IMR-90 (cell line): ENCODE data around the gene SRXN1. TPM values are rescaled to one million over a fixed set of nuclear protein-coding genes. Genes with fewer than 3 reads are reported as not detected.
A peak's percentile ranks its signal among the peaks of the same experiment; 100 is the strongest.

Experiments used
- ATAC-seq: fragments of 200-7000 bp; cut with Tn5 transposase; 2 replicates; pipeline ENCODE4 v1.9.1; 2020; ENCODE audit warnings: low read depth, mild to moderate bottlenecking, moderate library complexity
- BruUV-seq: library from RNA; stranded (reverse); fragments of 400-500 nt; replicated peaks from 2 replicates; lab custom pipeline; 2021; lab: Mats Ljungman, UMichigan
- CTCF ChIA-PET: fragments of 300-600 bp; formaldehyde crosslinking; extraction: SDS; loops from one replicate; lab custom pipeline; 2021; ENCODE audit warnings: antibody characterized with exemption; lab: Yijun Ruan, JAX
- POLR2A ChIA-PET: fragments of 300-600 bp; sonication (Branson Sonifier 250); formaldehyde crosslinking; loops from one replicate; lab custom pipeline; 2022; ENCODE audit warnings: antibody characterized with exemption; ENCODE audit not compliant: unreplicated experiment; lab: Charles Lee
- DNase-seq: peaks from one replicate; pipeline ENCODE4 v3.0.0; 2013
- H2AFZ ChIP-seq: replicated peaks from 2 replicates; pipeline ENCODE3; 2013; ENCODE audit warnings: low read length, mild to moderate bottlenecking; ENCODE audit not compliant: poor library complexity
- H2AK5ac ChIP-seq: 2 replicates; pipeline ENCODE4 v1.6.1; 2013; ENCODE audit warnings: low read depth, low read length, inconsistent platforms
- H2AK9ac ChIP-seq: replicated peaks from 2 replicates; pipeline ENCODE3; 2013; ENCODE audit warnings: mild to moderate bottlenecking, low read depth, low read length, moderate library complexity; ENCODE audit not compliant: poor library complexity
- H2BK120ac ChIP-seq: 2 replicates; pipeline ENCODE4 v1.6.1; 2013; ENCODE audit warnings: low read depth, low read length, inconsistent platforms
- H2BK15ac ChIP-seq: 3 replicates; pipeline ENCODE4 v1.6.1; 2013; ENCODE audit warnings: low read depth, low read length, inconsistent platforms
- H2BK20ac ChIP-seq: 2 replicates; pipeline ENCODE4 v1.6.1; 2013; ENCODE audit warnings: low read depth, mild to moderate bottlenecking, inconsistent platforms, low read length, moderate library complexity
- H2BK5ac ChIP-seq: 2 replicates; pipeline ENCODE4 v1.6.1; 2013; ENCODE audit warnings: mild to moderate bottlenecking, low read depth, low read length, inconsistent platforms; ENCODE audit not compliant: poor library complexity, severe bottlenecking
- H3K14ac ChIP-seq: replicated peaks from 2 replicates; pipeline ENCODE4 v1.6.1; 2013; ENCODE audit warnings: low read depth, low read length, inconsistent platforms
- H3K18ac ChIP-seq: 2 replicates; pipeline ENCODE4 v1.6.1; 2013; ENCODE audit warnings: low read depth, low read length, control low read depth
- H3K23ac ChIP-seq: 2 replicates; pipeline ENCODE4 v1.6.1; 2013; ENCODE audit warnings: low read depth, low read length, inconsistent platforms
- H3K27ac ChIP-seq: 2 replicates; pipeline ENCODE4 v1.5.1; 2013; ENCODE audit warnings: mild to moderate bottlenecking, control low read depth, low read length; ENCODE audit not compliant: insufficient read depth
- H3K27me3 ChIP-seq: 2 replicates; pipeline ENCODE4 v1.6.1; 2013; ENCODE audit warnings: low read length; ENCODE audit not compliant: control insufficient read depth, insufficient read depth
- H3K36me3 ChIP-seq: 2 replicates; pipeline ENCODE4 v1.6.1; 2013; ENCODE audit warnings: low read length, mixed read lengths; ENCODE audit not compliant: control insufficient read depth, insufficient read depth
- H3K4ac ChIP-seq: 2 replicates; pipeline ENCODE4 v1.6.1; 2013; ENCODE audit warnings: low read depth, low read length, inconsistent platforms
- H3K4me1 ChIP-seq: 2 replicates; pipeline ENCODE4 v1.6.1; 2013; ENCODE audit warnings: low read length, mixed read lengths; ENCODE audit not compliant: control insufficient read depth, insufficient read depth
- H3K4me2 ChIP-seq: 2 replicates; pipeline ENCODE4 v1.6.1; 2013; ENCODE audit warnings: low read depth, mild to moderate bottlenecking, control low read depth, low read length, moderate library complexity
- H3K4me3 ChIP-seq: 2 replicates; pipeline ENCODE4 v1.5.1; 2013; ENCODE audit warnings: low read depth, mild to moderate bottlenecking, control low read depth, low read length, moderate library complexity; ENCODE audit not compliant: insufficient read depth
- H3K56ac ChIP-seq: 2 replicates; pipeline ENCODE4 v1.6.1; 2013; ENCODE audit warnings: low read length, inconsistent platforms; ENCODE audit not compliant: insufficient read depth; ENCODE audit errors: extremely low read depth
- H3K79me1 ChIP-seq, 2 experiments: 2 replicates each; pipeline ENCODE4 v1.6.1; 2013; ENCODE audit warnings: low read length in 2 of 2, inconsistent platforms in 1 of 2, low read depth in 1 of 2
- H3K9ac ChIP-seq: 2 replicates; pipeline ENCODE4 v1.6.1; 2013; ENCODE audit warnings: low read depth, low read length, control low read depth
- H3K9me1 ChIP-seq: 2 replicates; pipeline ENCODE4 v1.6.1; 2013; ENCODE audit warnings: low read length, inconsistent platforms; ENCODE audit not compliant: insufficient read depth
- H3K9me3 ChIP-seq: 2 replicates; pipeline ENCODE4 v1.6.1; 2013; ENCODE audit warnings: low read length; ENCODE audit not compliant: control insufficient read depth, insufficient read depth
- H4K20me1 ChIP-seq: 2 replicates; pipeline ENCODE4 v1.6.1; 2013; ENCODE audit warnings: low read length, inconsistent platforms; ENCODE audit not compliant: insufficient read depth
- H4K5ac ChIP-seq: 2 replicates; pipeline ENCODE4 v1.6.1; 2013; ENCODE audit warnings: mild to moderate bottlenecking, low read depth, low read length, control low read depth
- H4K8ac ChIP-seq, 2 experiments: 2 replicates each; pipeline ENCODE4 v1.6.1; 2013; ENCODE audit warnings: low read depth in 2 of 2, low read length in 2 of 2, control low read depth in 1 of 2, inconsistent platforms in 1 of 2
- H4K91ac ChIP-seq: 2 replicates; pipeline ENCODE4 v1.6.1; 2013; ENCODE audit warnings: low read depth, low read length, inconsistent platforms; ENCODE audit not compliant: insufficient read depth
- BHLHE40 ChIP-seq: fragments of 150-350 bp; IDR thresholded peaks from 2 replicates; pipeline ENCODE4 v1.6.1; 2016; ENCODE audit warnings: mild to moderate bottlenecking, low read depth, low read length
- CEBPB ChIP-seq: IDR thresholded peaks from 2 replicates; pipeline ENCODE4 v1.6.1; 2012; ENCODE audit warnings: low read depth, low read length, improper control_type of control experiment
- CHD1 ChIP-seq: IDR thresholded peaks from 2 replicates; pipeline ENCODE4 v1.6.1; 2012; ENCODE audit warnings: low read depth, low read length, improper control_type of control experiment
- CTCF ChIP-seq: conservative IDR thresholded peaks from 2 replicates; pipeline ENCODE4 v1.5.1; 2012; ENCODE audit warnings: mild to moderate bottlenecking, low read depth, low read length, improper control_type of control experiment
- FOS ChIP-seq: fragments of 150-350 bp; IDR thresholded peaks from 2 replicates; pipeline ENCODE4 v1.6.1; 2016; ENCODE audit warnings: low read depth, low read length
- MAFK ChIP-seq: IDR thresholded peaks from 2 replicates; pipeline ENCODE4 v1.6.1; 2012; ENCODE audit warnings: low read depth, low read length, improper control_type of control experiment
- MAZ ChIP-seq: IDR thresholded peaks from 2 replicates; pipeline ENCODE4 v1.6.1; 2012; ENCODE audit warnings: low read depth, mild to moderate bottlenecking, low read length, improper control_type of control experiment, moderate library complexity, borderline replicate concordance
- MXI1 ChIP-seq: IDR thresholded peaks from 2 replicates; pipeline ENCODE4 v1.6.1; 2012; ENCODE audit warnings: low read depth, mild to moderate bottlenecking, low read length, moderate library complexity, borderline replicate concordance
- NFE2L2 ChIP-seq: fragments of 150-350 bp; IDR thresholded peaks from 2 replicates; pipeline ENCODE4 v1.6.1; 2016; ENCODE audit warnings: low read depth, mild to moderate bottlenecking, low read length
- POLR2A ChIP-seq: IDR thresholded peaks from 2 replicates; pipeline ENCODE4 v1.6.1; 2012; ENCODE audit warnings: mild to moderate bottlenecking, low read depth, low read length
- RAD21 ChIP-seq: IDR thresholded peaks from 2 replicates; pipeline ENCODE4 v1.6.1; 2012; ENCODE audit warnings: low read length, improper control_type of control experiment
- RCOR1 ChIP-seq: IDR thresholded peaks from 2 replicates; pipeline ENCODE4 v1.6.1; 2012; ENCODE audit warnings: mild to moderate bottlenecking, low read length, improper control_type of control experiment; ENCODE audit not compliant: insufficient replicate concordance
- RFX5 ChIP-seq: IDR thresholded peaks from 2 replicates; pipeline ENCODE4 v1.8.0; 2012; ENCODE audit warnings: low read depth, mild to moderate bottlenecking, low read length, moderate library complexity
- USF2 ChIP-seq: fragments of 150-350 bp; IDR thresholded peaks from 2 replicates; pipeline ENCODE4 v1.6.1; 2017; ENCODE audit warnings: mild to moderate bottlenecking, antibody characterized with exemption, low read length, low read depth
- WGBS, 2 experiments: methylation state at CpG; one replicate each; pipeline versions ENCODE4 v1.1.5 to v1.1.7; 2013; ENCODE audit warnings: missing lambda C conversion rate in 2 of 2; ENCODE audit not compliant: insufficient read length in 1 of 2; ENCODE audit errors: extremely low coverage in 2 of 2; 5-methylcytosine and 5-hydroxymethylcytosine counted together
- dilution Hi-C: fragments of 300-500 bp; cut with HindIII; formaldehyde crosslinking; loops from one replicate; pipeline ENCODE4 v1.14.3; 2018; ENCODE audit warnings: low sequenced_read_pairs; ENCODE audit not compliant: unreplicated experiment
- in situ Hi-C: fragments of 300-500 bp; cut with MboI; formaldehyde crosslinking; loops from 3 replicates; pipeline ENCODE4 v1.14.3; 2019; ENCODE audit warnings: low sequenced_read_pairs, inconsistent platforms, mixed read lengths
- intact Hi-C: fragments of 100-400 bp; cut with micrococcal nuclease; formaldehyde crosslinking; loops from 2 replicates; pipeline ENCODE4 v1.10.0; 2022
- polyA plus RNA-seq, 3 experiments: library from polyadenylated mRNA; depleted of rRNA; stranded (reverse); fragments of >200 nt; gene quantifications; 2 replicates each; pipeline ENCODE4 v1.2.3, GENCODE V29; 2012; ENCODE audit warnings: low replicate concordance in 1 of 3
- total RNA-seq: library from RNA; depleted of rRNA; stranded (reverse); fragments of >200 nt; gene quantifications from 2 replicates; pipeline ENCODE4 v1.2.3, GENCODE V29; 2012
- TF ChIP-seq, protein P1 (sequence below): fragments of 150-350 bp; IDR thresholded peaks from 2 replicates; pipeline ENCODE4 v1.6.1; 2016; ENCODE audit warnings: low read depth, mild to moderate bottlenecking, low read length, moderate library complexity, borderline replicate concordance

SRXN1 gene
- total and polyA plus RNA-seq, 2 of the 4 experiments (the other 2 are of a cell fraction), result 51.2 to 71.2 TPM

DNA sequence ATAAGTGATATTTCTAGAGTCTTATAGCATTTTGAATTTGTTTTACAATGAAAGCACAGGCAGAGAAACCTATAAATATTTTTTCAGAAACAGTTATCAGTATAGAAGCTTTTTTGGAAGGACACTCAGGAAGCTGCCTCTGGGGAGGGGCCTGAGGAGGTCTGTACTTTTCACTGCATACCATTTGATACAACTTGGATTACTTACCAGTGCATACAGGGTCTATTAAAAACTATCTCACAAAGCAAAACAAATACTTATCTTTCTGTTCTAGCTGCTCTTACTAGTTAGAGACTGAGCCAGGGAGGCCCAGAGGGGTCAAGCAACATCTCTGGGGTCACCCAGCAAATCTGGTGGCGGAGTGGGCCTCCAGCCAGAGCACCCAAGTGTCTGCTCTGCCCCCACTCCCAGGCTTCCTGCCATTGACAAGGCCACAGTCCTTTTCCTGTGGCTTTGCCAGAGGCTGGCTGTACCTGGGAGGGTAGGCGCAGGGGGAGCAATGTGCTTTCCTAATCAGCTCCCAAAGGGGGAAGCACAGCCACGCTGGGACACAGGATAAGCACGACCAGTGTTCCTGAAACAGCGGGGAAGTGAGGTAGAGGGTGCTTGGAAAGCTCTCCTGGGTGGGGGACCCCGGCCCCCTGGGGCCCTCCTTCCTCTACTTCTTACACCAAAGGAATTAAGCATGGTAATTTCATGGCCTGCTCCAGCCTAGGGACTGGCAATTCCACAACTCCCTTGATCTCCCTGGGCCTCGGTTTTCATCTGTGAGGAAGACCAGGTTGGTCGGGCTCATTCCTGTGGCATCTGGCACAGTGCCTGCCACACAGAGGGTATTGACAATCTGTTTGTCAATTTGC, 50.7 kb downstream of the SRXN1 start:
- Histone ChIP-seq H3K56ac (no peak overlapping the region), H2BK5ac (no peak overlapping the region), H3K9me3 (no peaks in the 10 kb centered on the region), H3K4ac (no peak overlapping the region), H2AFZ (no peak overlapping the region), H2BK15ac (no peak overlapping the region), H3K18ac (no peak overlapping the region), H2BK20ac (no peak overlapping the region), H3K23ac (no peak overlapping the region), H4K20me1 (no peaks in the 10 kb centered on the region), H3K9me1 (no peaks in the 10 kb centered on the region), H3K9ac (no peak overlapping the region), H3K4me1 (no peaks in the 10 kb centered on the region), H3K27me3 (peaks cover 31% of the 10 kb centered on the region), H3K79me1 (no peaks in the 10 kb centered on the region), H4K8ac (no peak overlapping the region), H2BK120ac (no peak overlapping the region), H4K91ac (no peak overlapping the region), H3K36me3 (no peaks in the 10 kb centered on the region), H4K5ac (no peak overlapping the region), H2AK9ac (peak overlapping the region; percentile 55), H2AK5ac (no peak overlapping the region), H3K14ac (no peak overlapping the region), H3K4me2 (no peak overlapping the region), H3K4me3 (no peak overlapping the region), H3K27ac (no peak overlapping the region)
- intact Hi-C loops (no loop called here), dilution Hi-C loops (no loop called here), in situ Hi-C loops (no loop called here)
- DNase-seq, result no peak
- no CpG with 5 or more reads among the region's 8 CpGs for WGBS, 2 experiments
- ATAC-seq, result no peak
- ChIA-PET CTCF (interaction anchor here (0.6 kb wide), 1 partner anchor 43 kb away, joined by 4 read pairs; no protein-coding TSS in a partner anchor), POLR2A (no interaction called here)
- no TSS peak for BruUV-seq
- no peak for TF ChIP-seq RFX5
- TF ChIP-seq MAFK, result no peak
- TF ChIP-seq, protein P1, sequence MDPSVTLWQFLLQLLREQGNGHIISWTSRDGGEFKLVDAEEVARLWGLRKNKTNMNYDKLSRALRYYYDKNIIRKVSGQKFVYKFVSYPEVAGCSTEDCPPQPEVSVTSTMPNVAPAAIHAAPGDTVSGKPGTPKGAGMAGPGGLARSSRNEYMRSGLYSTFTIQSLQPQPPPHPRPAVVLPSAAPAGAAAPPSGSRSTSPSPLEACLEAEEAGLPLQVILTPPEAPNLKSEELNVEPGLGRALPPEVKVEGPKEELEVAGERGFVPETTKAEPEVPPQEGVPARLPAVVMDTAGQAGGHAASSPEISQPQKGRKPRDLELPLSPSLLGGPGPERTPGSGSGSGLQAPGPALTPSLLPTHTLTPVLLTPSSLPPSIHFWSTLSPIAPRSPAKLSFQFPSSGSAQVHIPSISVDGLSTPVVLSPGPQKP, result no peak
- TF ChIP-seq CTCF, result no peak
- TF ChIP-seq POLR2A, result no peak
- TF ChIP-seq USF2, result no peak
- no peak for TF ChIP-seq FOS
- no peak for TF ChIP-seq RAD21
- TF ChIP-seq CHD1, result no peak
- no peak for TF ChIP-seq CEBPB
- no peak for TF ChIP-seq MAZ
- TF ChIP-seq NFE2L2, result no peak
- no peak for TF ChIP-seq RCOR1
- TF ChIP-seq MXI1, result no peak
- TF ChIP-seq BHLHE40, result no peak
